SK-N-SH treated with all-trans-retinoic acid at 6 μM for 48 hours (cell line): ENCODE results near the gene RGS7.

Source experiments
- ARNTL ChIP-seq: fragments of 450-650 bp; formaldehyde crosslinking; IDR thresholded peaks from 2 replicates; pipeline ENCODE4 v1.5.0; 2020; ENCODE audit warnings: low read depth, mild to moderate bottlenecking, moderate library complexity, borderline replicate concordance
- CREB5 ChIP-seq: fragments of 250-450 bp; sonication (Bioruptor Pico); IDR thresholded peaks from 2 replicates; pipeline ENCODE4 v1.5.1; 2020; ENCODE audit warnings: low read depth, mild to moderate bottlenecking, moderate library complexity
- PPARA ChIP-seq: fragments of 250-450 bp; sonication (Bioruptor Pico); IDR thresholded peaks from 2 replicates; pipeline ENCODE4 v1.5.0; 2020; ENCODE audit warnings: mild to moderate bottlenecking, borderline replicate concordance
- RARB ChIP-seq: fragments of 250-450 bp; sonication (Bioruptor Pico); IDR thresholded peaks from 2 replicates; pipeline ENCODE4 v1.8.0; 2021; ENCODE audit warnings: mild to moderate bottlenecking, moderate library complexity
- TSHZ2 ChIP-seq: fragments of 250-450 bp; sonication (Bioruptor Pico); IDR thresholded peaks from 2 replicates; pipeline ENCODE4 v1.5.0; 2020; ENCODE audit warnings: mild to moderate bottlenecking, moderate library complexity
- ZNF70 ChIP-seq: fragments of 450-650 bp; formaldehyde crosslinking; IDR thresholded peaks from 2 replicates; pipeline ENCODE4 v1.5.0; 2020; ENCODE audit warnings: mild to moderate bottlenecking, moderate library complexity

GRCh38 chr1:240836271-240836670 is 520.7 kb downstream of the RGS7 start:
- no peak for TF ChIP-seq ARNTL (CRISPR knock-in tag)
- no peak for TF ChIP-seq RARB (CRISPR knock-in tag)
- no peak for TF ChIP-seq CREB5 (CRISPR knock-in tag)
- no peak for TF ChIP-seq TSHZ2 (CRISPR knock-in tag)
- TF ChIP-seq ZNF70 (CRISPR knock-in tag): no peak
- no peak for TF ChIP-seq PPARA
